GM21367 (cell line): ENCODE measurements around the gene PHEX.

Experiments
- ATAC-seq: cut with Tn5 transposase; IDR thresholded peaks from one replicate; pipeline ENCODE4 v1.9.1; 2021; ENCODE audit not compliant: unreplicated experiment

Gene PHEX

DNA sequence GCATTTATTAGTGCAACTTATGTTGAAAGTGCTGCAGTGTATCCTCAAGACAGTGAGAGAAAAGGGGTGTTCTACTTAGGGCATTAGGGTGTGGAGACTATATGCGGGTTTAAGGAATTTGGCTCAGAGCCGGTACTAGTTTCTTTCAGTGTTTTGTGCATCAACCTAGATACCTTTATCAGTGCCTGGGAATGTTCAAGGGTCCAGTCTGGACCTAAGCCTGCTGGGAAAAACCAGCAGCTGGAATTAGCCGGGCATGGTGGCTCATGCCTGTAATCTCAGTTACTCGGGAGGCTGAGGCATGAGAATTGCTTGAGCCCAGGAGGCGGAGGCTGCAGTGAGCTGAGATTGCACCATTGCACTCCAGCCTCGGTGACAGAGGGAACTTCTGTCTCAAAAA, 7.4 kb downstream of the PHEX start:
- no peak for ATAC-seq

GRCh38 chrX:22040184-22040583, 8.1 kb downstream of the PHEX start:
- ATAC-seq: no peak

DNA sequence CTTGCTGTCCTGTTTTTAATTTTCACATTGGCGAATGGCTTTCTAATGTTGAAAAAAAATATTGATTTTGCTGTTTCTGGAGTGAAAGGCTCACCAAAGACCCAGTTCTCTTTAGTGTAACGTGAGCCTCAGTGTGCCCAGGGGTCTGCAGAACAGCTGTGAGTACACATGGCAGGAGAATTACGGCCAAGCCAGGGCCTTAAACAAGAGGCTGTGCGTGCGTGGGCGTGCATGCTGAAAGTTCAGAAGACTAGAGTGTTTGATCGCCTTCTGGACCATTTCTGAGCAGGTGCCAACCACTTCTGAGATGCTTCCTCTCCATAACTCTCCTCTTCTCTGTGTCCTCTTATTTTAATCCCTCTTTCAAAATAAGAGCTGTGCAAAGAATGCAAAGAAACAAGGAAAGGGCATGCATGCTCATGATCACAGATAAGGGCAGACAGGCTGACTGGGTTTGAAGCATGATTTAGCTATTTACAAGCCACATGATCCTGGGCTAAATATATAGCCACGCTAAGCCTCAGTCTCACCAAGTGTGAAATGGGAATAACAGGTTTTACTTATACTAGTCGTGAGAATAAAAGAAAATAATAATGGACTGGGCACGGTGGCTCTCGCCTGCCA, 9.9 kb downstream of the PHEX start:
- no peak for ATAC-seq

DNA sequence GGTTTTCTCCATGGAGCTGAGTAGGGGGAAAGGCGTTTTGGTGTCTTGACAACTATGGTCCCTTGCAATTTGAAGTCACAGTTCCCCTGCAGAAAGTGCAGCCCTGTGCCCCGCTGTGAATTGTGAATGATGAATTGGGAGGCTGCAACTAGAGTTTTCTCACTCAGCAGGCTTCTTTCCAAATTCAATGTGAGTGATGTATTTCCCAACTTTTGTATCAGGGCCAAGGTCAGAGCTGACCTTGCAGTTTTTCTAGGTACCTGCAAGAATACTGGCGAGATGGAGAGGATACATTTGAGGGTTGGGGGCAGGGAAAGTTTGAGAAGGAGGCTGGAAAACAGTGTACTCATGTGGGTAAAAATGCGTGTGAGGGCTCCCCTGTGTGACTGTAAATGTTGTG, 11.7 kb downstream of the PHEX start:
- no peak for ATAC-seq

DNA sequence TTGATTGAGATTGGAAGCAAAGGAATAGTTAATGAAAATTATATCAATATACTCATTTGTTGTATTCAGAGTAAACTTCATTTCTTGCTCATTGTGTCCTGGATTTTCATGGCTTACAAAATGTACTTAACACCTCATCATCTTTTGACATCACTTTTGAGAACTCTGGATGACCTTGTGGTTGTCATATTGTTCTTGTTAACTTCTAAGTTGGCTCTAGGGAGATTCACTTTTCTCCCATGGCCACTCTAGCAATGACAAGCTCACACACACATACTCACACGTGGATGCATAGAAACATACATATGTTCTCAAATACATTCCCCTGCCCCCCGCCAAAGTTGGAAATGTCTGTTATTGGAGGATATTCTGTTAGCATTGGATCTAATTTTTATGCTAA, 15.3 kb downstream of the PHEX start:
- ATAC-seq: no peak

DNA sequence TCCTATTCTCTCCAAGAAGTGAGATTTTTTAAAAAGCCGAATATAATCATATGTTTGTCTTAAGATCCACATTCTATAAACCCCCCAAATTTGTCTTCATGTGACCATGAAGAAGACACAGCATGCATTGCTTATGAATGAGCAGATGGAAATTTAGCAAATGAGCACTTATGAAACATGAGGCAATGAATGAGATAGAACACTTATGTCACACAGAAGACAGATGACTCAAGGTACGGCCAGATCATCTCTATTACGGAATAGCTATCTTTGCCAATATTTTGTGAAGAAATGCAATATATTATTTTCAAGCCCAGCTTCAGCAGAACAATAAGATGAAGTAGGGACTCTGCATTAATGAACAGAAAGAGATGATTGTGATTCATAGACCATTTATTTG, 21.4 kb downstream of the PHEX start:
- no peak for ATAC-seq

DNA sequence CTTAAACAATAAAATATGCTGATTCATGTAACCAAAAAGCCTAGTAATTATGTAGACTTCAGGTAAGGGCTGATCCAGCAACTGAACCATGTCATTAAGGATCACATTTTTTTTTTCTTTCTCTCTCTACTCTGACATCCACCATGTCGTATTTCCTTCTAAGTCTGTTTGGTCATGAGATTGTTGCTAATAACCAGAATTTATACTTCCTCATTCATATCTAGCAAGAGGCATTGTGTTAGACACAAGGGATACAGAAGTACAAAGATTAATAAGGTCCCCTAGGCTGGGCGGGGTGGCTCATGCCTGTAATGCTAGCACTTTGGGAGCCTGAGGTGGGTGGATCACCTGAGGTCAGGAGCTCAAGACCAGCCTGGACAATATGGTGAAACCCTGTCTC, 24.1 kb downstream of the PHEX start:
- no peak for ATAC-seq

DNA sequence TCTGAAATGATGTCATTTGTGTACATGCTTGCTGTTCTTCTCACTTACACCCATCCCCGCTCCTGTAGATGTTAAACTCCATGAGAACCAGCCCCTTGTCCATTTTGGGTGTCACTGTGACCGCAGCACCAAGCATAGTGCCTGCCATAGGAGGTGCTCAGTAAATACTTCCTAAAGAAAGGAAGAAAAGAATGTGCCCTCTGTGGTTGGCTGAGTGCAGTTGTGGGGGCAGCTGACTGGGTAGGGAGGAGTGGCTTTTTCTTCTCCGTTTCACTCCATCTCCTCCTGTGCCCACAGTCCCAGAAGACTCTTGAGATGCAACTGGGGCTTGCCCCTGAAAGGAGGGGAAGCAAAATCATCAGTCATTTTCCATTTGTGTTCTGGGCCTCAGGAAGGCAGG, 25.5 kb downstream of the PHEX start:
- no peak for ATAC-seq

GRCh38 chrX:22059775-22060174, 27.6 kb downstream of the PHEX start:
- no peak for ATAC-seq

DNA sequence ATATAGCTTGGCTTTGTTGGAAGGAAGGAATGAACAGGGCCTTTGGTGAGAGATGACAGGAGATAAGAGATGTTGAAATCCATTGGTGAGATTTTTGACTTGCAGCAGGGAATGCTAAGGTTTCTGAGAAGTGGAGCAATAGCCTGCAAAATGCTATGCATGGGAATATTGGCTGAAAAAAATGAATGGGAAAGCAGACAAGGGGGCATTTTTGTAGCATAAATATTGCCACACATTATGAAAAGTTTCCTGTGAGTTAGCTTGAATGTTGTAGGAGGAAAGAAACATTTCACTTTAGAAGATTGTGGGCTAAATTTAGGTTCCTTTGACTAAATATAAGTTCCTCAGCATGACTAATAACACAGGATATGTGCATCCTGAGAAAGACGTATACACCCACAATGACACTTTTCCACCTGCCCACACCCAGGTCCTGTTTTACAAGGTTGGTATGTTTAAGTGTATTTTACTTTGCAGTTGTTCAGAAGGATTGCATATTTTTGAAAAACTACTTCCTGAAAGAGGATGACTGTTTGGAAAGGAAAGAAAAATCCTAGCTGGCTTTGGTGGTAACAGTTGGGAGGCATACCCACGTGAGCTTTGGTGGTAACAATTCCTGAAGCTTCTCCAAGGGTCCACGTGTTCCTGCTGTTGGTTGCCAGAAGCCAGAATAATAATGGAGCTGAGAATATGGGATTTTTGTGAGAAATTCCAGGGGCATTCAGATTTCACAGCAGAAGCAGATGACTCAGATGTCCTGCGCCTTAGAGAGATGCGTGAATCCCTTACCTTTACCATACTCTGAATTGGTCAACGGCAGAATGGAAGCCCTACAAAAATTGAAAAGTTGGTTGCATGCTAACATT, 28.5 kb downstream of the PHEX start:
- peak; percentile 65 for ATAC-seq

DNA sequence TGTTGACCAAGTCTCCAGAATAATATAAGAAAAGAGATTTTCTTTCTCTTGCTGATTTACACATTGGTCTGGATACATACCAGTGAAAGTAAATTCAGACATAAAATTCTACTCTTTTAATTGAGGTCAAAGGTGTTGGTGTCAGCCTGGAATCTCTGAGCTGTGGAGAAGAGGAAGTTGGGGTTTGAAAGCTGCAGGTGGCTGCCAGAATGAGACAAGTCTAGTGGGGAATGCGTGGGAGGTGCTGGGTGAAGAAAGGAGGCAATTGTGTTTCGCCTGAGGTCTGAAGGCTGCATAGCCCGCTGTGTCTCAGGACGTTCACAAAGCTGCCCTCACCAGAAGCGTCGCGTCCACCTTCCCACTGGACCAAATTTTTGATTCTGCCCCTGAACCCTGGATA, 31.2 kb downstream of the PHEX start:
- peak; percentile 76 for ATAC-seq

DNA sequence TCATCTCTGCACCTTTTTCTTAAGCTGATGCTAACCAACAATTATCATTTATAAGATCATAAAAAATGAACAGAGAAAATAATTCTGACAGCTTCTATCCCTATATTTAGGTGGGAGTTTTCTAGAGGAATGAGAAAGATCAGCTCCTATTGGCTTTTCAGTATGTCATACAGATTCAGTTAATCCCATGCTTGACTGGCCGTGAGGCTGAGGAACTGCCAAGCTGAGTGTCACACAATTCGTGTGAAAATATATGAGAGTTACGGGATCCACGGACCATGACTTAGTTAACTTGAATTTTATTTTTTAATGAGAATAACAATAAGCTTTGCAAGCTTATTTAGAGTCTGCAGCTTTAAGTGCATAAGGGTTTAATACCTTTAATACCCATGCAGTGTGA, 37.5 kb downstream of the PHEX start:
- no peak for ATAC-seq

GRCh38 chrX:22073928-22074327, 41.8 kb downstream of the PHEX start:
- ATAC-seq: no peak

GRCh38 chrX:22078117-22078516, 46.0 kb downstream of the PHEX start:
- no peak for ATAC-seq

DNA sequence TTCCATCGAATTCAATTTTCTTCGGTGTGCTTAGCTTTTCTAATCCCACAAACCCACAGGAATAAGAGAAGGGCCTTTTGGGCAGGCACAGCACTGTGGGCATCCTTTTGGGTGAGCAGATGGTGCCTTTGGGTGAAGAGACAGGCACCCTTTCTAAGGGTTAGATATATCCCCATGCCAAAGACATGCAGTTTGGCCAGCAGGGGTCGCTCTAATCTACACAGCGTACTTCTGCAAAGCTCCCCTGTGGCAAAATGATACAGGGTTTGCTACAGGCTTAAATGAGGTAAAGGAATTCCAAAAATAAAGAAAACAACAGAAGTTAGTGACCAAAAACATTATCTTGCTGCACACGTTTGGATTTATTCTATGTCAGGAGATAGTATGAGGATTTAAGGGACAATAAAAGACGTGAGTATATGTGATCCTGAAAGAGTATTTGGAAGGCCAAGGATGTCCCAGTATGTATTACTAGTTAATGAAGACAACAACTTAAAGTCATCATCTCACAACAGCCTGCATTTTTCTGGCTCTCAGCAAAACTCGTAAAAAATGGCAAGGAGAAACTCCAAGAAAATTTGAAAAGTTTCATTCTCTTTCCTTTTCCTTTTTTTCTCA, 49.5 kb downstream of the PHEX start:
- no peak for ATAC-seq

GRCh38 chrX:22086003-22086402, 53.9 kb downstream of the PHEX start:
- ATAC-seq: no peak

DNA sequence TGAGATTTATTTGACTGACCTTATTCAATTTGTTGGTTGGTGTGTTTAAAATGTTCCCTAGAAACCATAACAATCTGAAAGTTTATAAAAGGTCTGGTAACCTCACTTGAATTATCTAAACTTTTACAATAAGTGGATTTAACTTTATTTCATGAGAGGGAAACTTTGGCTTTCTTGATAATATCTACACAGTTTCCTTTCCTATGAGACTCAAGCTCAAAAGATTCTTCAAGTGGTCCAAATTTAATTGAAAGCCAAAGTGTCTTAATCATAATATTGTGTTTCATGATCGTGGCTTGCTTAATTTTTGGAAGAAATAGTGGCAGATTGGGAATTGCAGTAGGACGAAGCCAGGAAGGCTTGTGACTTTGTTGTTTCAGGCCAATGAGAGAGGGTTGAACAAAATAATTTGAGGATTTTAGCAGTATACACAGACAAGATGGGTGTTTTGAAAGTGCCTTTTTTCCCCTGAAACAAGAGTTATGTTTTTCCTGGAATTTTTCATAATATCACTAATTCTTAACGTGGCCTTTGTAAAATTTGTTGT, 55.0 kb downstream of the PHEX start:
- ATAC-seq: no peak

GRCh38 chrX:22088326-22088725, 56.2 kb downstream of the PHEX start:
- no peak for ATAC-seq

- ATAC-seq: no peak
Measured at GRCh38 chrX:22090181-22090580, 58.1 kb downstream of the PHEX start.

GRCh38 chrX:22093550-22093949, 61.4 kb downstream of the PHEX start:
- no peak for ATAC-seq

DNA sequence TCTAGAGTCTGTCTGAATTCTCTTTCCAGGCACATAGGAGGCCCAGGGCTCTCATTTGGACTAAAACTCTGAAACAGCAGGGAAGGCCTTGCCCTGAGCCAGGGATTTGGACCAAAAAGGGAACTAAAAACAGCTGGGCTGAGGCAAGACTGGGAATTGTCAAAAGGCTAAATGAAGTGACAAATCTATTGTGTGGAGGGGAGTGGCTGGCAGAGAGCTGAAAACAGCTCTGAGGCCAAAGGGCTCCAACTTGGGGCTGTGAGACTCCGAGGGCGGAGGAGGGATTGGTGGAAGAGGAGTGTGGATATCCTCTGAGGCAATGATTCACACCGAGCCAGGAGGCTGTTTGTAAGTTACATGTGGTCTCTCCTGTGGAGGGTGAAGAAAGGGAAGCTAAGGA, 63.2 kb downstream of the PHEX start:
- no peak for ATAC-seq

DNA sequence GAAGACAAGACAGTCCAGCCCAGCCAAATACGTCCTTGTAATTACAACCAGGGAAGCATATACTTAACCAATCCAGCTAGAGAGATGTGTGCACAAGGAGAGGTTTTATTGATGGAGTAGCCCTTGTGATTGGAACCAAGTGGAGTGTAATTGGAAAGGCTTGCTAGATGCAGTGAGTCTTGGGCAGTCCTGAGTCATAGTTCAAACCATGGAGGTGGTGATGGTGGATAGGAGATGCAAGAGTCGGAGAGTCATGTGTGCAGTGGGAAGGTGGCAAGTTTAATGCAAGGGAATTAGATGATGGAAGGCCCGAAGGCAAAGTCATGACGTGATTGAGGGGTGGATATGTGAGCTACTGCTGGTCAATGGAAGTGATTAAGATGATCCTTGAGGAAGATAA, 63.7 kb downstream of the PHEX start:
- ATAC-seq: no peak
